H9 (cell line): Measurements from ENCODE around the gene DENND1A. TPM values are rescaled to one million over a fixed set of nuclear protein-coding genes. Genes with fewer than 3 reads are reported as not detected.

ENCODE experiments used
- DNase-seq: peaks from one replicate; pipeline ENCODE4 v3.0.0-alpha.2; 2017
- H2AFZ ChIP-seq: one replicate; pipeline ENCODE4 v1.6.1; 2013; ENCODE audit warnings: mild to moderate bottlenecking, low read length, control low read depth, moderate library complexity
- H2AK5ac ChIP-seq: 2 replicates; pipeline ENCODE4 v1.6.1; 2013; ENCODE audit warnings: low read length, control low read depth, mixed read lengths; ENCODE audit not compliant: insufficient read length
- H2BK120ac ChIP-seq: one replicate; pipeline ENCODE4 v1.6.1; 2013; ENCODE audit warnings: low read depth, mild to moderate bottlenecking, low read length, control low read depth, inconsistent platforms; ENCODE audit not compliant: poor library complexity, severe bottlenecking
- H2BK12ac ChIP-seq: 2 replicates; pipeline ENCODE4 v1.6.1; 2013; ENCODE audit warnings: low read length, control low read depth, mixed read lengths, low read depth; ENCODE audit not compliant: insufficient read length
- H2BK15ac ChIP-seq: 2 replicates; pipeline ENCODE4 v1.6.1; 2013; ENCODE audit warnings: low read depth, low read length, control low read depth
- H2BK20ac ChIP-seq: one replicate; pipeline ENCODE4 v1.6.1; 2013; ENCODE audit warnings: low read depth, mild to moderate bottlenecking, low read length, control low read depth, inconsistent platforms; ENCODE audit not compliant: poor library complexity, severe bottlenecking
- H2BK5ac ChIP-seq: 2 replicates; pipeline ENCODE4 v1.6.1; 2013; ENCODE audit warnings: low read length, control low read depth, mixed read lengths; ENCODE audit not compliant: insufficient read length
- H3K14ac ChIP-seq: 2 replicates; pipeline ENCODE4 v1.6.1; 2013; ENCODE audit warnings: low read length, control low read depth; ENCODE audit not compliant: insufficient read depth
- H3K18ac ChIP-seq: 2 replicates; pipeline ENCODE4 v1.6.1; 2013; ENCODE audit warnings: low read depth, mild to moderate bottlenecking, mixed read lengths, low read length, control low read depth; ENCODE audit not compliant: insufficient read length
- H3K23ac ChIP-seq: 2 replicates; pipeline ENCODE4 v1.6.1; 2013; ENCODE audit warnings: low read length, control low read depth, mixed read lengths, low read depth; ENCODE audit not compliant: insufficient read length
- H3K23me2 ChIP-seq: 2 replicates; pipeline ENCODE4 v1.6.1; 2013; ENCODE audit warnings: low read depth, mild to moderate bottlenecking, mixed read lengths, low read length, control low read depth; ENCODE audit not compliant: insufficient read length, poor library complexity, severe bottlenecking
- H3K27ac ChIP-seq: 2 replicates; pipeline ENCODE4 v1.5.1; 2013; ENCODE audit warnings: low read length, control low read depth, mixed read lengths, low read depth; ENCODE audit not compliant: insufficient read length
- H3K27me3 ChIP-seq: 2 replicates; pipeline ENCODE4 v1.6.1; 2013; ENCODE audit warnings: low read length, control low read depth, inconsistent platforms; ENCODE audit not compliant: insufficient read depth
- H3K4ac ChIP-seq: 2 replicates; pipeline ENCODE4 v1.6.1; 2013; ENCODE audit warnings: low read depth, mild to moderate bottlenecking, control low read depth, inconsistent platforms, low read length, moderate library complexity
- H3K4me1 ChIP-seq: 2 replicates; pipeline ENCODE4 v1.6.1; 2013; ENCODE audit warnings: low read length, control low read depth, inconsistent platforms; ENCODE audit not compliant: insufficient read depth
- H3K4me2 ChIP-seq: 2 replicates; pipeline ENCODE4 v1.6.1; 2013; ENCODE audit warnings: low read length, control low read depth, mixed read lengths; ENCODE audit not compliant: insufficient read length, insufficient read depth
- H3K56ac ChIP-seq: 2 replicates; pipeline ENCODE4 v1.6.1; 2013; ENCODE audit warnings: low read depth, mild to moderate bottlenecking, mixed read lengths, low read length, control low read depth; ENCODE audit not compliant: insufficient read length
- H3K79me1 ChIP-seq: 2 replicates; pipeline ENCODE4 v1.6.1; 2013; ENCODE audit warnings: low read depth, mild to moderate bottlenecking, moderate library complexity, low read length, control low read depth, inconsistent platforms; ENCODE audit not compliant: insufficient read depth, poor library complexity, severe bottlenecking
- H3K79me2 ChIP-seq: 2 replicates; pipeline ENCODE4 v1.6.1; 2013; ENCODE audit warnings: low read length, control low read depth, inconsistent platforms; ENCODE audit not compliant: insufficient read depth
- H3K9ac ChIP-seq: 2 replicates; pipeline ENCODE4 v1.6.1; 2013; ENCODE audit warnings: low read length, control low read depth, mixed read lengths; ENCODE audit not compliant: insufficient read length; ENCODE audit errors: extremely low read depth
- H3K9me3 ChIP-seq: one replicate; pipeline ENCODE4 v1.6.1; 2013; ENCODE audit warnings: low read depth, low read length, inconsistent platforms; ENCODE audit not compliant: control insufficient read depth
- H3T11ph ChIP-seq: one replicate; pipeline ENCODE4 v1.6.1; 2013; ENCODE audit warnings: mild to moderate bottlenecking, low read length, control low read depth, inconsistent platforms
- H4K20me1 ChIP-seq: one replicate; pipeline ENCODE4 v1.6.1; 2013; ENCODE audit not compliant: control insufficient read depth, insufficient read length, insufficient read depth
- H4K5ac ChIP-seq: 2 replicates; pipeline ENCODE4 v1.6.1; 2013; ENCODE audit warnings: low read depth, mild to moderate bottlenecking, mixed read lengths, low read length, control low read depth; ENCODE audit not compliant: insufficient read length
- H4K8ac ChIP-seq: replicated peaks from 2 replicates; pipeline ENCODE4 v1.6.1; 2013; ENCODE audit warnings: low read length, control low read depth, mixed read lengths, low read depth; ENCODE audit not compliant: insufficient read length
- H4K91ac ChIP-seq: 2 replicates; pipeline ENCODE4 v1.6.1; 2013; ENCODE audit warnings: low read depth, mild to moderate bottlenecking, moderate library complexity, mixed read lengths, low read length, control low read depth; ENCODE audit not compliant: insufficient read length
- H3K27ac Mint-ChIP-seq, 3 experiments: 2 replicates in 2 of 3; 3 replicates in 1 of 3; pipeline ENCODE4 v1.8.0; 2020 to 2021; ENCODE audit warnings: mixed read lengths in 3 of 3, mild to moderate bottlenecking in 1 of 3, moderate library complexity in 1 of 3
- H3K27me3 Mint-ChIP-seq: 2 replicates; pipeline ENCODE4 v1.8.0; 2021; ENCODE audit warnings: low read depth, mild to moderate bottlenecking, moderate library complexity, mixed read lengths
- H3K36me3 Mint-ChIP-seq, 3 experiments: 2 replicates in 2 of 3; 3 replicates in 1 of 3; pipeline ENCODE4 v1.8.0; 2020 to 2021; ENCODE audit warnings: low read depth in 3 of 3, mixed read lengths in 3 of 3; ENCODE audit not compliant: insufficient read depth in 1 of 3
- H3K4me1 Mint-ChIP-seq, 2 experiments: 2 replicates each; pipeline ENCODE4 v1.8.0; 2020; ENCODE audit warnings: mixed read lengths in 2 of 2
- H3K4me3 Mint-ChIP-seq, 2 experiments: 2 replicates in 1 of 2; 3 replicates in 1 of 2; pipeline ENCODE4 v1.8.0; 2020 to 2021; ENCODE audit warnings: mild to moderate bottlenecking in 2 of 2, mixed read lengths in 2 of 2, moderate library complexity in 1 of 2
- H3K9me3 Mint-ChIP-seq, 2 experiments: 2 replicates in 1 of 2; 3 replicates in 1 of 2; pipeline ENCODE4 v1.8.0; 2020; ENCODE audit warnings: mild to moderate bottlenecking in 2 of 2, mixed read lengths in 2 of 2, moderate library complexity in 1 of 2
- WGBS: extraction: QIAGEN DNeasy Blood & Tissue Kit; methylation state at CpG from one replicate; pipeline ENCODE4 v1.1.7; 2013; ENCODE audit warnings: missing lambda C conversion rate, low lambda C conversion rate, mixed read lengths; ENCODE audit not compliant: insufficient read length; ENCODE audit errors: extremely low coverage; 5-methylcytosine and 5-hydroxymethylcytosine counted together
- total RNA-seq: library from RNA; stranded (reverse); gene quantifications from 2 replicates; pipeline ENCODE4 v1.2.1, GENCODE V29; 2021
- TF ChIP-seq, protein P1 (sequence below): fragments of 200-600 bp; sonication (generic); conservative IDR thresholded peaks from 3 replicates; pipeline ENCODE4 v1.8.0; 2021; ENCODE audit warnings: antibody characterized with exemption, mild to moderate bottlenecking

DENND1A gene
- total RNA-seq, 1 experiment from 2014 or later = 20.4 TPM

DNA sequence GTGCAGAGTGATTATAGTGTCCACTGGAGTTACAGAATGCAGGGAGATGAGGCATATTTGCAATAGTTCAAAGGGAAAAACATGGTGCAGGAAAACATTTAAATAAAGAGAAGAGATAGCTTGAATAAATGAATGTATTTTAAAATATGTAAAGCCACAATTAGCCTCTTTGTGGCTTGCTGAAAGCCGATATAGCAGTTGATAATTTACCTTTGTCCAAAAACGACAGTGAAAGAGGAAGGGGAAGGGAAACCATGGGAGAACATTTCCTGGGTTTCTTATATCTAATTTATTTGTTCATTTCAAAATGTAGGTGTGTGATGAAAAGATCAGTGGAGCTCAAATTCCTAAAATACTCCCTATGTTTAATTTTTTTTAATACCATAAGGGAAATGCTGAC is 156.1 kb downstream of the DENND1A start:
- DNase-seq = no peak
- Mint-ChIP-seq H3K36me3 (no peaks in the 10 kb centered on the region), H3K4me3 (no peak overlapping the region), H3K9me3 (no peaks in the 10 kb centered on the region), H3K27me3 (no peaks in the 10 kb centered on the region), H3K4me1 (peaks cover 23 to 38% of the 10 kb centered on the region in 2 experiments), H3K27ac (no peak overlapping the region)
- no peaks in the 10 kb centered on the region; the same call in 1 of the 2 replicates for H3K4me1 ChIP-seq
- H4K91ac ChIP-seq = no peak overlapping the region
- no peak overlapping the region for H3K14ac ChIP-seq
- no peak overlapping the region for H3K4ac ChIP-seq
- no peak overlapping the region for H3K4me2 ChIP-seq
- no peaks in the 10 kb centered on the region for H3K9me3 ChIP-seq
- H3K27ac ChIP-seq = no peak overlapping the region
- no peak overlapping the region for H3K56ac ChIP-seq
- no peak overlapping the region for H3K18ac ChIP-seq
- no peaks in the 10 kb centered on the region for H3K27me3 ChIP-seq
- no peak overlapping the region for H2BK20ac ChIP-seq
- H2BK15ac ChIP-seq = no peak overlapping the region
- H3K79me1 ChIP-seq = no peaks in the 10 kb centered on the region
- H2BK120ac ChIP-seq = no peak overlapping the region
- no peaks in the 10 kb centered on the region for H3K23me2 ChIP-seq
- no peak overlapping the region for H3T11ph ChIP-seq
- no peak overlapping the region for H3K23ac ChIP-seq
- no peaks in the 10 kb centered on the region for H4K20me1 ChIP-seq
- H2BK12ac ChIP-seq = no peak overlapping the region
- TF ChIP-seq, protein P1, sequence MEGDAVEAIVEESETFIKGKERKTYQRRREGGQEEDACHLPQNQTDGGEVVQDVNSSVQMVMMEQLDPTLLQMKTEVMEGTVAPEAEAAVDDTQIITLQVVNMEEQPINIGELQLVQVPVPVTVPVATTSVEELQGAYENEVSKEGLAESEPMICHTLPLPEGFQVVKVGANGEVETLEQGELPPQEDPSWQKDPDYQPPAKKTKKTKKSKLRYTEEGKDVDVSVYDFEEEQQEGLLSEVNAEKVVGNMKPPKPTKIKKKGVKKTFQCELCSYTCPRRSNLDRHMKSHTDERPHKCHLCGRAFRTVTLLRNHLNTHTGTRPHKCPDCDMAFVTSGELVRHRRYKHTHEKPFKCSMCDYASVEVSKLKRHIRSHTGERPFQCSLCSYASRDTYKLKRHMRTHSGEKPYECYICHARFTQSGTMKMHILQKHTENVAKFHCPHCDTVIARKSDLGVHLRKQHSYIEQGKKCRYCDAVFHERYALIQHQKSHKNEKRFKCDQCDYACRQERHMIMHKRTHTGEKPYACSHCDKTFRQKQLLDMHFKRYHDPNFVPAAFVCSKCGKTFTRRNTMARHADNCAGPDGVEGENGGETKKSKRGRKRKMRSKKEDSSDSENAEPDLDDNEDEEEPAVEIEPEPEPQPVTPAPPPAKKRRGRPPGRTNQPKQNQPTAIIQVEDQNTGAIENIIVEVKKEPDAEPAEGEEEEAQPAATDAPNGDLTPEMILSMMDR = no peak
- no peaks in the 10 kb centered on the region for H3K79me2 ChIP-seq
- WGBS = no CpG with 5 or more reads among the region's 2 CpGs
- H2AK5ac ChIP-seq = no peak overlapping the region
- no peak overlapping the region for H4K5ac ChIP-seq
- H4K8ac ChIP-seq = no peak overlapping the region
- H2BK5ac ChIP-seq = no peak overlapping the region
- no peak overlapping the region for H2AFZ ChIP-seq
- no peak overlapping the region for H3K9ac ChIP-seq
